SK-N-SH (cell line): Measurements from ENCODE around the gene TCEA2. TPM values are rescaled to one million over a fixed set of nuclear protein-coding genes. Genes with fewer than 3 reads are reported as not detected.

Experiments
- CTCF ChIA-PET: fragments of 300-600, 350-600 bp; formaldehyde crosslinking; extraction: SDS; loops from one replicate; lab custom pipeline; 2021; lab: Yijun Ruan, JAX
- POLR2A ChIA-PET: fragments of 350-600 bp; sonication (Branson Sonifier 250); formaldehyde crosslinking; extraction: SDS; loops from one replicate; lab custom pipeline; 2020; ENCODE audit warnings: antibody characterized with exemption, inconsistent platforms; lab: Yijun Ruan, JAX
- DNase-seq: peaks from one replicate; pipeline ENCODE4 v3.0.0; 2012
- H2AFZ ChIP-seq: fragments of 200-600 bp; sonication (generic); 2 replicates; pipeline ENCODE4 v1.8.1; 2016; ENCODE audit warnings: antibody characterized with exemption, mild to moderate bottlenecking, low read depth
- H3F3A ChIP-seq: fragments of 200-600 bp; sonication (generic); replicated peaks from 2 replicates; pipeline ENCODE3; 2016; ENCODE audit warnings: antibody characterized with exemption, mild to moderate bottlenecking; ENCODE audit not compliant: insufficient read depth
- H3K27ac ChIP-seq, 2 experiments: fragments of 200-500 bp in 1 of 2; fragments of 200-600 bp in 1 of 2; sonication (Bioruptor generic) in 1 of 2; sonication (generic), shearing (Covaris generic) in 1 of 2; 2 replicates each; pipeline versions ENCODE4 v1.5.1 to v1.6.1; 2014 to 2016; ENCODE audit warnings: low read depth in 2 of 2, inconsistent platforms in 1 of 2, low read length in 1 of 2, mild to moderate bottlenecking in 1 of 2, mixed read lengths in 1 of 2
- H3K27me3 ChIP-seq: fragments of 200-600 bp; sonication (generic), shearing (Covaris generic); 2 replicates; pipeline ENCODE4 v1.6.1; 2016; ENCODE audit warnings: mixed run types; ENCODE audit not compliant: insufficient read depth
- H3K36me3 ChIP-seq, 2 experiments: fragments of 200-500 bp in 1 of 2; fragments of 200-600 bp in 1 of 2; sonication (Bioruptor generic) in 1 of 2; sonication (generic) in 1 of 2; replicated peaks in 1 of 2; 2 replicates each; pipeline versions ENCODE3 to v1.5.1; 2014 to 2016; ENCODE audit warnings: low read length in 1 of 2, mild to moderate bottlenecking in 1 of 2; ENCODE audit not compliant: insufficient read depth in 2 of 2, control insufficient read depth in 1 of 2
- H3K4me1 ChIP-seq, 2 experiments: fragments of 200-500 bp in 1 of 2; fragments of 200-600 bp in 1 of 2; sonication (Bioruptor generic) in 1 of 2; sonication (generic), shearing (Covaris generic) in 1 of 2; 2 replicates each; pipeline versions ENCODE4 v1.5.1 to v1.6.1; 2014 to 2016; ENCODE audit warnings: low read depth in 1 of 2, low read length in 1 of 2, mixed run types in 1 of 2; ENCODE audit not compliant: insufficient read depth in 2 of 2, control insufficient read depth in 1 of 2
- H3K4me2 ChIP-seq: fragments of 200-600 bp; sonication (generic), shearing (Covaris generic); 2 replicates; pipeline ENCODE4 v1.6.1; 2017; ENCODE audit warnings: mixed run types
- H3K4me3 ChIP-seq, 2 experiments: fragments of 200-500 bp in 1 of 2; fragments of 200-600 bp in 1 of 2; sonication (Bioruptor generic) in 1 of 2; sonication (generic), shearing (Covaris generic) in 1 of 2; 2 replicates each; pipeline versions ENCODE4 v1.5.1 to v1.8.1; 2014 to 2016; ENCODE audit warnings: low read depth in 2 of 2, inconsistent platforms in 1 of 2, low read length in 1 of 2, mild to moderate bottlenecking in 1 of 2, mixed read lengths in 1 of 2, moderate library complexity in 1 of 2
- H3K79me2 ChIP-seq: fragments of 200-600 bp; sonication (generic); 2 replicates; pipeline ENCODE4 v1.8.1; 2017; ENCODE audit warnings: mild to moderate bottlenecking; ENCODE audit not compliant: insufficient read depth
- H3K9ac ChIP-seq: fragments of 200-600 bp; sonication (generic); 2 replicates; pipeline ENCODE4 v1.6.1; 2017; ENCODE audit warnings: mixed run types
- H3K9me2 ChIP-seq: fragments of 200-600 bp; sonication (generic); 2 replicates; pipeline ENCODE4 v1.6.1; 2017; ENCODE audit warnings: mixed run types
- H3K9me3 ChIP-seq: fragments of 200-600 bp; sonication (generic); 2 replicates; pipeline ENCODE4 v1.6.1; 2017; ENCODE audit warnings: mixed run types, mild to moderate bottlenecking, moderate library complexity
- H4K20me1 ChIP-seq: fragments of 200-600 bp; sonication (generic); 2 replicates; pipeline ENCODE4 v1.6.1; 2017; ENCODE audit warnings: mild to moderate bottlenecking, mixed run types; ENCODE audit not compliant: insufficient read depth
- CHD2 ChIP-seq: fragments of 150-350 bp; IDR thresholded peaks from 2 replicates; pipeline ENCODE4 v1.6.1; 2018; ENCODE audit warnings: low read length; ENCODE audit not compliant: partially characterized antibody
- ELF1 ChIP-seq: IDR thresholded peaks from 2 replicates; pipeline ENCODE4 v1.4.0; 2012
- FOSL2 ChIP-seq: IDR thresholded peaks from 2 replicates; pipeline ENCODE4 v1.4.0; 2012; ENCODE audit warnings: low read depth, mild to moderate bottlenecking, moderate library complexity, borderline replicate concordance
- JUND ChIP-seq: IDR thresholded peaks from 2 replicates; pipeline ENCODE4 v1.4.0; 2012
- NFIC ChIP-seq: IDR thresholded peaks from 2 replicates; pipeline ENCODE4 v1.4.0; 2012; ENCODE audit warnings: borderline replicate concordance
- RCOR1 ChIP-seq: fragments of 150-350 bp; IDR thresholded peaks from 2 replicates; pipeline ENCODE4 v1.6.1; 2017; ENCODE audit warnings: antibody characterized with exemption, low read length
- RXRA ChIP-seq: IDR thresholded peaks from 2 replicates; pipeline ENCODE4 v1.4.0; 2012; ENCODE audit warnings: low read depth, mild to moderate bottlenecking, borderline replicate concordance
- SMC3 ChIP-seq: IDR thresholded peaks from 2 replicates; pipeline ENCODE4 v1.6.1; 2012; ENCODE audit warnings: low read depth, low read length, improper control_type of control experiment
- WGBS: methylation state at CpG from one replicate; pipeline ENCODE4 v1.1.6; 2017; ENCODE audit warnings: low lambda C conversion rate; 5-methylcytosine and 5-hydroxymethylcytosine counted together
- polyA plus RNA-seq, 3 experiments: library from polyadenylated mRNA; depleted of rRNA; stranded (reverse); fragments of >200 nt; gene quantifications; 2 replicates each; pipeline ENCODE4 v1.2.3, GENCODE V29; 2012
- TF ChIP-seq, protein P1 (sequence below): IDR thresholded peaks from 2 replicates; pipeline ENCODE4 v1.6.1; 2012; ENCODE audit warnings: mild to moderate bottlenecking, low read depth, low read length, moderate library complexity
- TF ChIP-seq, protein P2 (sequence below): IDR thresholded peaks from 2 replicates; pipeline ENCODE4 v1.4.0; 2012; ENCODE audit warnings: low read depth
- TF ChIP-seq, protein P3 (sequence below): fragments of 150-350 bp; IDR thresholded peaks from 2 replicates; pipeline ENCODE4 v1.6.1; 2016; ENCODE audit warnings: mild to moderate bottlenecking, low read depth, low read length

The TCEA2 gene
- polyA plus RNA-seq, 1 of the 3 experiments (the other 2 are of a cell fraction): 98.9 TPM

DNA sequence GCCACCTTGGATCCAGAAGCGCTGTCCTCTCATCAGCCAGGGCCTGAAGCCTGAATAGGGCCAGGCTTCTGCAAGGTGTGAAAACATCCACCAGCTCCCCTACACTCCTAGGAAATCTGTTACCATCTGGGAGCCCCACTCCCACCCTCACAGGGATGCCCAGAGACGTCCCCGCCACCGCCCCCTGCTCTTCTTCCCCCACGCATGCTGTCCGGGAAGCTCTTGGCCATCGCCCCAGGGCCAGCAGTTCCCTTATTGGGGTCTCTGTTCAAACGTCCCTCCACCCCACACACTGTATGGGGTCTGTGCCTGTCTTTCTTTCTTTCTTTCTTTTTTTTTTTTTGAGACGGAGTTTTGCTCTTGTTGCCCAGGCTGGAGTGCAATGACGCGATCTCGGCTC is 12.6 kb downstream of the TCEA2 start:
- H4K20me1 ChIP-seq: no peaks in the 10 kb centered on the region
- 90% methylated on average over 12 of the region's 12 CpGs for WGBS
- ChIA-PET CTCF (interaction anchor here (1.7 to 12.9 kb wide), 2 partner anchors 18 to 40 kb away, joined by 6 to 252 read pairs; partner anchors contain the start of gene NPBWR2), POLR2A (interaction anchor here (1.8 kb wide), 1 partner anchor 13 kb away, joined by 4 read pairs; the partner anchor contains the start of gene TCEA2)
- no peaks in the 10 kb centered on the region for H3K9me3 ChIP-seq
- H3K79me2 ChIP-seq: no peaks in the 10 kb centered on the region
- H3K27ac ChIP-seq: no peak overlapping the region
- H3K9ac ChIP-seq: no peak overlapping the region
- no peaks in the 10 kb centered on the region for H3K9me2 ChIP-seq
- peaks cover 13 to 17% of the 10 kb centered on the region in 2 experiments; a peak in 3 of 4 replicates for H3K4me1 ChIP-seq
- no peak for TF ChIP-seq CHD2
- TF ChIP-seq RCOR1: no peak
- no peak for TF ChIP-seq RXRA
- TF ChIP-seq, protein P1, sequence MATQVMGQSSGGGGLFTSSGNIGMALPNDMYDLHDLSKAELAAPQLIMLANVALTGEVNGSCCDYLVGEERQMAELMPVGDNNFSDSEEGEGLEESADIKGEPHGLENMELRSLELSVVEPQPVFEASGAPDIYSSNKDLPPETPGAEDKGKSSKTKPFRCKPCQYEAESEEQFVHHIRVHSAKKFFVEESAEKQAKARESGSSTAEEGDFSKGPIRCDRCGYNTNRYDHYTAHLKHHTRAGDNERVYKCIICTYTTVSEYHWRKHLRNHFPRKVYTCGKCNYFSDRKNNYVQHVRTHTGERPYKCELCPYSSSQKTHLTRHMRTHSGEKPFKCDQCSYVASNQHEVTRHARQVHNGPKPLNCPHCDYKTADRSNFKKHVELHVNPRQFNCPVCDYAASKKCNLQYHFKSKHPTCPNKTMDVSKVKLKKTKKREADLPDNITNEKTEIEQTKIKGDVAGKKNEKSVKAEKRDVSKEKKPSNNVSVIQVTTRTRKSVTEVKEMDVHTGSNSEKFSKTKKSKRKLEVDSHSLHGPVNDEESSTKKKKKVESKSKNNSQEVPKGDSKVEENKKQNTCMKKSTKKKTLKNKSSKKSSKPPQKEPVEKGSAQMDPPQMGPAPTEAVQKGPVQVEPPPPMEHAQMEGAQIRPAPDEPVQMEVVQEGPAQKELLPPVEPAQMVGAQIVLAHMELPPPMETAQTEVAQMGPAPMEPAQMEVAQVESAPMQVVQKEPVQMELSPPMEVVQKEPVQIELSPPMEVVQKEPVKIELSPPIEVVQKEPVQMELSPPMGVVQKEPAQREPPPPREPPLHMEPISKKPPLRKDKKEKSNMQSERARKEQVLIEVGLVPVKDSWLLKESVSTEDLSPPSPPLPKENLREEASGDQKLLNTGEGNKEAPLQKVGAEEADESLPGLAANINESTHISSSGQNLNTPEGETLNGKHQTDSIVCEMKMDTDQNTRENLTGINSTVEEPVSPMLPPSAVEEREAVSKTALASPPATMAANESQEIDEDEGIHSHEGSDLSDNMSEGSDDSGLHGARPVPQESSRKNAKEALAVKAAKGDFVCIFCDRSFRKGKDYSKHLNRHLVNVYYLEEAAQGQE: no peak
- TF ChIP-seq ELF1: no peak
- TF ChIP-seq, protein P2, sequence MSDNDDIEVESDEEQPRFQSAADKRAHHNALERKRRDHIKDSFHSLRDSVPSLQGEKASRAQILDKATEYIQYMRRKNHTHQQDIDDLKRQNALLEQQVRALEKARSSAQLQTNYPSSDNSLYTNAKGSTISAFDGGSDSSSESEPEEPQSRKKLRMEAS: no peak
- TF ChIP-seq JUND: no peak
- no peak for TF ChIP-seq SMC3
- TF ChIP-seq, protein P3, sequence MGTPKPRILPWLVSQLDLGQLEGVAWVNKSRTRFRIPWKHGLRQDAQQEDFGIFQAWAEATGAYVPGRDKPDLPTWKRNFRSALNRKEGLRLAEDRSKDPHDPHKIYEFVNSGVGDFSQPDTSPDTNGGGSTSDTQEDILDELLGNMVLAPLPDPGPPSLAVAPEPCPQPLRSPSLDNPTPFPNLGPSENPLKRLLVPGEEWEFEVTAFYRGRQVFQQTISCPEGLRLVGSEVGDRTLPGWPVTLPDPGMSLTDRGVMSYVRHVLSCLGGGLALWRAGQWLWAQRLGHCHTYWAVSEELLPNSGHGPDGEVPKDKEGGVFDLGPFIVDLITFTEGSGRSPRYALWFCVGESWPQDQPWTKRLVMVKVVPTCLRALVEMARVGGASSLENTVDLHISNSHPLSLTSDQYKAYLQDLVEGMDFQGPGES: no peak
- TF ChIP-seq FOSL2: no peak
- no peak for TF ChIP-seq NFIC
- DNase-seq: no peak
- H3K4me3 ChIP-seq: no peak overlapping the region
- peaks cover 8% of the 10 kb centered on the region for H3F3A ChIP-seq
- no peaks in the 10 kb centered on the region for H3K27me3 ChIP-seq
- peaks cover 0 to 17% of the 10 kb centered on the region in 2 experiments for H3K36me3 ChIP-seq
- no peak overlapping the region for H3K4me2 ChIP-seq
- no peak overlapping the region for H2AFZ ChIP-seq
